ENCODE measurements around the gene DOCK1.

DNA sequence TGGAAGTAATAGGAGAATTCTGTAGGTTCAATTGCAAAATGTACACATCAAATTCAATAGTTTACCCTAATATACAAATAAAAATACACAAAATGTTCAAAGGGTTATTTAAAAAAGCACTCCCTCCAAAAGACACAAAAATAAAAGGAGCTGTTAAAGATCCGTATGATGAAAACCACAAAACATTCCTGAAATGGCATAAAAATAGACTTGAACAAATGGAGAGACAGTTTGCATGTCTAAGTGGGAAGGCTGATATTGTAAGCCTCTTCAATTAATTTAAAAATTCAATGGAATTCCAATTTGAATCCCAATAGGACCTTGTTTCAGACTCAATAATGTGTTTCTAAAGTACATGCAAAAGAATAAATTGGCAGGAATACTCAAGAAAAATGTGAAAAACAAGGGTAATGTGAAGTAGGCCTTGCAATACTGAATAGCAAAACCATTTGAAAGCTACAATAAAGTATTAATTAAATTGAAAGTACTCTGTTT, 329.1 kb downstream of the DOCK1 start:
- TF ChIP-seq, protein P1, sequence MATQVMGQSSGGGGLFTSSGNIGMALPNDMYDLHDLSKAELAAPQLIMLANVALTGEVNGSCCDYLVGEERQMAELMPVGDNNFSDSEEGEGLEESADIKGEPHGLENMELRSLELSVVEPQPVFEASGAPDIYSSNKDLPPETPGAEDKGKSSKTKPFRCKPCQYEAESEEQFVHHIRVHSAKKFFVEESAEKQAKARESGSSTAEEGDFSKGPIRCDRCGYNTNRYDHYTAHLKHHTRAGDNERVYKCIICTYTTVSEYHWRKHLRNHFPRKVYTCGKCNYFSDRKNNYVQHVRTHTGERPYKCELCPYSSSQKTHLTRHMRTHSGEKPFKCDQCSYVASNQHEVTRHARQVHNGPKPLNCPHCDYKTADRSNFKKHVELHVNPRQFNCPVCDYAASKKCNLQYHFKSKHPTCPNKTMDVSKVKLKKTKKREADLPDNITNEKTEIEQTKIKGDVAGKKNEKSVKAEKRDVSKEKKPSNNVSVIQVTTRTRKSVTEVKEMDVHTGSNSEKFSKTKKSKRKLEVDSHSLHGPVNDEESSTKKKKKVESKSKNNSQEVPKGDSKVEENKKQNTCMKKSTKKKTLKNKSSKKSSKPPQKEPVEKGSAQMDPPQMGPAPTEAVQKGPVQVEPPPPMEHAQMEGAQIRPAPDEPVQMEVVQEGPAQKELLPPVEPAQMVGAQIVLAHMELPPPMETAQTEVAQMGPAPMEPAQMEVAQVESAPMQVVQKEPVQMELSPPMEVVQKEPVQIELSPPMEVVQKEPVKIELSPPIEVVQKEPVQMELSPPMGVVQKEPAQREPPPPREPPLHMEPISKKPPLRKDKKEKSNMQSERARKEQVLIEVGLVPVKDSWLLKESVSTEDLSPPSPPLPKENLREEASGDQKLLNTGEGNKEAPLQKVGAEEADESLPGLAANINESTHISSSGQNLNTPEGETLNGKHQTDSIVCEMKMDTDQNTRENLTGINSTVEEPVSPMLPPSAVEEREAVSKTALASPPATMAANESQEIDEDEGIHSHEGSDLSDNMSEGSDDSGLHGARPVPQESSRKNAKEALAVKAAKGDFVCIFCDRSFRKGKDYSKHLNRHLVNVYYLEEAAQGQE (IDR thresholded peaks at IDR 0.05; ENCODE audit: low read depth, low read length) = no peak
- TF ChIP-seq IRF3 (IDR thresholded peaks at IDR 0.05; ENCODE audit: low read depth, low read length) (no peak), TEAD4 (IDR thresholded peaks at IDR 0.05; ENCODE audit: borderline replicate concordance, insufficient read depth) (no peak), EP300 (IDR thresholded peaks at IDR 0.05; ENCODE audit: borderline replicate concordance in 1 of 2, low read depth in 1 of 2, low read length in 1 of 2) (no peak)
- TF ChIP-seq, protein P2, sequence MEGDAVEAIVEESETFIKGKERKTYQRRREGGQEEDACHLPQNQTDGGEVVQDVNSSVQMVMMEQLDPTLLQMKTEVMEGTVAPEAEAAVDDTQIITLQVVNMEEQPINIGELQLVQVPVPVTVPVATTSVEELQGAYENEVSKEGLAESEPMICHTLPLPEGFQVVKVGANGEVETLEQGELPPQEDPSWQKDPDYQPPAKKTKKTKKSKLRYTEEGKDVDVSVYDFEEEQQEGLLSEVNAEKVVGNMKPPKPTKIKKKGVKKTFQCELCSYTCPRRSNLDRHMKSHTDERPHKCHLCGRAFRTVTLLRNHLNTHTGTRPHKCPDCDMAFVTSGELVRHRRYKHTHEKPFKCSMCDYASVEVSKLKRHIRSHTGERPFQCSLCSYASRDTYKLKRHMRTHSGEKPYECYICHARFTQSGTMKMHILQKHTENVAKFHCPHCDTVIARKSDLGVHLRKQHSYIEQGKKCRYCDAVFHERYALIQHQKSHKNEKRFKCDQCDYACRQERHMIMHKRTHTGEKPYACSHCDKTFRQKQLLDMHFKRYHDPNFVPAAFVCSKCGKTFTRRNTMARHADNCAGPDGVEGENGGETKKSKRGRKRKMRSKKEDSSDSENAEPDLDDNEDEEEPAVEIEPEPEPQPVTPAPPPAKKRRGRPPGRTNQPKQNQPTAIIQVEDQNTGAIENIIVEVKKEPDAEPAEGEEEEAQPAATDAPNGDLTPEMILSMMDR (IDR thresholded peaks at IDR 0.05) = no peak
- TF ChIP-seq, protein P3, sequence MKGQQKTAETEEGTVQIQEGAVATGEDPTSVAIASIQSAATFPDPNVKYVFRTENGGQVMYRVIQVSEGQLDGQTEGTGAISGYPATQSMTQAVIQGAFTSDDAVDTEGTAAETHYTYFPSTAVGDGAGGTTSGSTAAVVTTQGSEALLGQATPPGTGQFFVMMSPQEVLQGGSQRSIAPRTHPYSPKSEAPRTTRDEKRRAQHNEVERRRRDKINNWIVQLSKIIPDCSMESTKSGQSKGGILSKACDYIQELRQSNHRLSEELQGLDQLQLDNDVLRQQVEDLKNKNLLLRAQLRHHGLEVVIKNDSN (IDR thresholded peaks at IDR 0.05; ENCODE audit: borderline replicate concordance, low read depth) = no peak

Data from SK-N-SH (cell line).